ENCODE measurements around the gene SPAST.
"Not testable (repeated sequence)": the region's sequence is repeated elsewhere in the genome, so short reads cannot be mapped to it uniquely, and the experiment has no call there.

SPAST gene

DNA sequence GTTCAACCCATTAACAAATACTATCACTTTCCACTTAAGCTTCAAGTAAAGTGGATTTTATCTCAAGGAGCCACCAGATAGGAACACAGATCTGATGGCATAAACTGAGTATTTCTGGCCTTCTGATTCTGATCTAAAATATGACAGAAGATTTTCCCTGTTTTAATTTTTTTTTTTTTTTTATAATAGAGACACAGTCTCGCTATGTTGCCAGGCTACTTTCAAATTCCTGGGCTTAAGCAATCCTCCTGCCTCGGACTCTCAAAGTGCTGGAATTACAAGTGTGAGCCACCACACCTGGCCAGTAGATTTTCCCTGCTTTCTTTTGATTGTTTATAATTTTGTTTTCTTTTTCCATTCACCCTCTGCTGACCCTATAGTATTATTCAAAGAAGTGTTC lies 65.7 kb downstream of the SPAST start:
- DNase-seq: no peak

DNA sequence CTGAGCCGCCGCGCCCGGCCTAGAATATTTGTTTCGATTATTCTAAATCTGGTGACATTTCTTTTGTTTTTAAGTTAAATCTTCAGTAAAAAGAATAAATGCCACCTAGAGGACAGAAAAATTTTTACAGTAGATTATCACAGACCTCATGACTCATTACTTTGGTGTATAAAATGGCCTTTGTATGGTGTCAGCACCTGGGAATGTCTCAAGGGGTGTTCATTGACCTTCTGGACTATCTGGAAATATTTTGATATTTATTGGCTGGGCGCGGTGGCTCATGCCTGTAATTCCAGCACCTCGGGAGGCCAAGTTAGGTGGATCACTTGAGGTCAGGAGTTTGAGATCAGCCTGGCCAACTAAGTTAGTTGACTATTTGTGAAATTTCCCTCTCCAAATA lies 72.1 kb downstream of the SPAST start:
- peak; percentile 12 for DNase-seq

DNA sequence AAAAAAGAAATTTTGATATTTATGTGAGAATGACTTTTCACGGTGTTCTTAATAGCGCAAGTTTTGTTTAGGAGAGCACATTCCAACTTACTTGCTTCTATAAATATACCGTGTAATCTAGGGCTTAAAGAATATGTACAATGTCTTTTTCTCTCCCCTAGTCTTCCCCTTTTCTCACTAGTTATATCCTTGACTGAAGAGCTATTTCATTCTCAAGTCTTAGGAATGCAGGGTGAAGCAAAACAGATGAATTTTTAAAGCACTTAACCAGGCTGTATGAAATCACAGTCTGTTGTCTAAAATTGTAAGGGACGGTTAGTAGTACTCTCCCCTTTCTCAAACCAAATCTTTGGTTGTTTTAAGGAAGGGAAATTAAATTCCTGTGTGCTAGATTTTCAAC lies 72.7 kb downstream of the SPAST start:
- DNase-seq: no peak

DNA sequence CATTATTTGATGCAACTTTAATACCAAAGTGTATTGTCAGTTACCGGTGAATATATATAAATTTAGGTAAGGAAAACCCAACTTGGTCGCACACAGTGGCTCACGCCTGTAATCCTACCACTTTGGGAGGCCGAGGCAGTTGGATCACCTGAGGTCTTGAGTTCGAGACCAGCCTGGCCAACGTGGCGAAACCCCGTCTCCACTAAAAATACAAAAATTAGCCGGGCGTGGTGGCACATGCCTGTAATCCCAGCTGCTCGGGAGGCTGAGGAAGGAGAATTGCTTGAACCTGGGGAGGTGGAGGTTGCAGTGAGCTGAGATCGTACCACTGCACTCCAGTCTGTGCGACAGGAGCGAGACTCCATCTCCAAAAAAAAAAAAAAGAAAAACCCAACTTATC lies 88.2 kb downstream of the SPAST start:
- not testable (repeated sequence) for DNase-seq

DNA sequence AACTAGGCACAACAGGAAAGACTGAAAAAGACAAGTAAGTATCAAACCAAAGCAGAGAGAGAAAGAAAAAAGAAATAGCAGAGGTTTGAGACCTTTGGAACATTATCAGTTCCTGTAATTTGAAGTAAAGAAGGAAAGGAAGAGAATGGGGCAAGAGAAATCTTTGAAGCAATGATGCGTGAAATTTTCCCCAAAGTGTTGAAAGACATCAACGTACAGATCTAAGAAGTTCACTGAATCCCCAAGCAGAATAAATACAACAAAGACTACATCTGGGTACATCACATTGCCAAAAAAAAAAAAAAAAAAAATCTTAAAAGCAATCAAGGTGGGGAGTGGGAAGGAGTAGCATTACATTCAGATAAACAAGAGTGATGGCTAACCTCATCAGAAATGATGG lies 96.3 kb downstream of the SPAST start:
- no peak for DNase-seq

DNA sequence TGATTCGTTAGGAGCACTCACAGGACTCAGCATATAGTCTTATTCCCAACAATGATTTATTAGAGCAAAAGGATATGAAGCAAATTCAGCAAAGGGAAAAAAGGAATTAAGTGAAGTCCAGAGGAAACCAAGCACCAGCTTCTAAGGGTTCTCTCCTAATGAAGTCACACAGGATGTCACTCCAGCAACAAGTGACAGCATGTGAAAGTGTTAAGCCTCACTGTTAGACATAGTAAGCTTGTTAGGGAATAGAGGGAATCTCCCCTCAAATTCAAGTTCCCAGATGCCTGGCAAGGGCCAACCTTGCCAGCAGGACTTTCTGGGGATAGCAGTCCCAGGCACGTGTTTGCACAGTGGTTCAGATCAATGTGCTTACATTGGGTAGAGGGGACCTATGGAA lies 97.9 kb downstream of the SPAST start:
- no peak for DNase-seq

DNA sequence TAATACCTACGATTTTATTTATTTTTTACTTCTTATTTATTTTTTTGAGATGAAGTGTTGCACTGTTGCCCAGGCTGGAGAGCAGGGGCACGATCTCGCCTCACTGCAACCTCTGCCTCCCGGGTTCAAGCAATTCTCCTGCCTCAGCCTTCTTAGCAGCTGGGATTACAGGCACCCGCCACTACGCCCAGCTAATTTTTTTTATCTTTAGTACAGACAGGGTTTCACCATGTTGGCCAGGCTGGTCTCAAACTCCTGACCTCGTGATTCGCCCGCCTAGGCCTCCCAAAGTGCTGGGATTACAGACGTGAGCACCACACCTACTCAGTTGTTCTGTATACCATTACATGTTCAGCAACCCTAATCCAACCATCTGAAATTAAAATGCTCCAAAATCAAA lies 100.9 kb downstream of the SPAST start:
- not testable (repeated sequence) for DNase-seq

DNA sequence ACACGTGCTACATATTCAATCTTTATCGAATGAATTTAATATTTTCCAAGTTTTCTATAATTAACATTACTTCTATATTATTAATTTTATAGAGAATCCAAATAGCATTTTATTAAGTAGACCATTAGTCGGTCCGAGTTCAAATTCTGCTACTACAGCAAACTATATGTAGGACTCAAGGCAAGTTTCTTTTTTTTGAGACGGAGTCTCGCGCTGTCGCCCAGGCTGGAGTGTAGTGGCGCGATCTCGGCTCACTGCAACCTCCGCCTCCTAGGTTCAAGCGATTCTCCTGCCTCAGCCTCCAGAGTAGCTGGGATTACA lies 101.6 kb downstream of the SPAST start:
- DNase-seq: not testable (repeated sequence)

DNA sequence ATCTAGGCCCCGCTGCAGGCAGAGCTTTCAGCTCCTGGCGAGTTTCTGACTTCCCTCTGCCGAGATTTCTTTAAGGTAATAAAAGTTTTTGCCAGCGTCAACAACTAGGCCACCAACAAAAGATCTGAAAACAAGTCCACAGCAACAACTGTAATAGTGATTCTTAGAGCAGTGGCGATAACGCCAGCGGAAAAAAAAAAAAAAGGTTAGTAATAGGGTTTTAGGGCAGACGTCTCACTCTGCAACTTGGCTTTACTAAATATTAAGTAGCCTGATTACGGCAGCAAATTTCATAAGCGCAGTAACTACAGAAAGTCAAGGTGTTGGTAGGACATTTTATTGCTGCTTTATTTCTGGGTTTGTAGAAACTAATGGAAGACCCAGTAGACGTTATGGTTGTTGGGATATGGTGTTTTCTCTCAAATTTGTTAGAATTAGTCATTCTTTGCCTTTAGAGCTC lies 102.8 kb downstream of the SPAST start:
- DNase-seq: no peak

DNA sequence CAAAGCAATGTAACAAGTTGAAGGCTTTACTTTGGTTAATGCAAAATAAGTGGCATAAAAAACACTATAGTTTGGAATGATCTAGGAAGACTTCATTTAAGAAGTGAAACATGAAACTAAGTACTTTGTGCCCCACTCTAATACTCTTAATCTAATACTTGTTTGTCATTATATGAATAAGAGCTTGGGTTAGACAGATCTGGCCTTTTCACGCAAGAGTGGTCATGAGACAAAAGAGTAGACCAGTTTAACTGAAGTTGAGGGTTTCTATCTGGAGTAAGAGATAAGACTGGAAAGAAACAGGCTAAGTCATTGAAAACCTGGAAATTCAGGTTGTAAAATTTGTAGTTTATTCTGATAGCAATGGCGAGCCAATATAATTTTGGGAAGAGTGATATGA lies 105.2 kb downstream of the SPAST start:
- DNase-seq: no peak

DNA sequence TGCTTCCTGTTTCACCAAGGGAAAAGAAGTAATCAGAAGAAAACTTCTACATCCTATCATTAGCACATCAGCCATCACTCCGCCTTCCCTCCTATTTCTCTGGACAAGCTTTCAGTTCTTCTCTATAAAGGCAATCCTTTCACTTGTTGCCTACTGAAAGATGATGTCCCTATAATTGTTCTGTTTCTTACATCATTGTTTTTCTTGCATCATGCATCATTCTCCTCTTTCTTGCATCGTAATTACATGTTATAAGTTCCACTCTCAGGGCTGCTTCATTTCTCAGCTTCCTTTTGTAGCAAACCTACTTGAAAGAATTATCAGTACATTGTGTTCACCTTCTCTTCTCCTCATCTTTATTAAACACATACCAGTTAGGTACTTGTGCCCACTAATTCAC lies 109.5 kb downstream of the SPAST start:
- no peak for DNase-seq

DNA sequence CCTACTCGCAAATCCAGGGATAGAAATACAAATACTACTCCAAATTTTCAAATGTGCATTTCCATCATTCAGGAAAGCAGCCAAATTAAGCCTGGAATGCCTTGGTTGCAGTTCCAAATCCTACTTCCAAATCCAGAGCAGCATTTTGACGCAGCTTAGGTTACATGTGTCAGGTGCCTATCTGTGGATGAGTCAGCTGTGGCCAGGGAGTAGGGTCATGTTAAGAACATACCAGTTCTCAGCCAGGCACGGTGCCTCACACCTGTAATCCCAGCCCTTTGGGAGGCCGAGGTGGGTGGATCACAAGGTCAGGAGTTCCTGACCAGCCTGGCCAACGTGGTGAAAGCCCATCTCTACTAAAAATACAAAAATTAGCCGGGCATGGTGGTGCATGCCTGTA lies 119.3 kb downstream of the SPAST start:
- DNase-seq: no peak

DNA sequence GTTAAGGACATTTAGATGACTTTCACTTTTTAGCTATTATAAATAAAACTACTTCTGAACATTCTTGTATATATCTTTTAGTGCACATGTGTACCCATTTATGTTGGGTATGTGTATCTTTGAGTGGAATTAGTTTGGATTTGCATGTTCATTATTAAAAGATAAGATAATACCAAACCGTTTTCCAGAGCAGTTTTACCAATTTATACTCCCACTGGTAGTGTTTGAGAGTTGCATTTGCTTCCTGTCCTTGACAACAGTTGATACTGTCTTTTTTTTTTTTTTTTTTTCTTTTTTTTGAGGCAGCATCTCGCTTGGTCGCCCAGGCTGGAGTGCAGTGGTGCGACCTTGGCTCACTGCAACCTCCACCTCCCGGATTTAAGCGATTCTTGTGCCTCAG lies 125.7 kb downstream of the SPAST start:
- DNase-seq: no peak

DNA sequence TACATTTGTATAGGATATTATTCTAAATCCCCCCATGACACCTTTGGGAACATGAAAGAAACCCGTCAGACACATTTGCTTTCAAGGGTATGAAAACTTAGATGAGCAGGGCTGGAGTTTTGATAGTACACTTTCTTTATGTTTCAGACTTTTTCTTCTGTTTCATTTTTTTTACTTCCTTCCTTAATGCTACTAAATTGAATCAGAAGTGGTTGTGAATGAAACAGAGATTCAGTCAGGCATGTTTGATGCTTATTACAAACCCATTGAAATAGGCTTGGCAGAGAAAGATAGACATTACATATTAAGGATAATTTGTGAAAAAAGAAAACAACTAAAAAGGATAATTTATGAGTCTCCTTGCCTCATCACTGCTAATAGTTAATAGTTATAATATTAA lies 129.1 kb downstream of the SPAST start:
- no peak for DNase-seq

DNA sequence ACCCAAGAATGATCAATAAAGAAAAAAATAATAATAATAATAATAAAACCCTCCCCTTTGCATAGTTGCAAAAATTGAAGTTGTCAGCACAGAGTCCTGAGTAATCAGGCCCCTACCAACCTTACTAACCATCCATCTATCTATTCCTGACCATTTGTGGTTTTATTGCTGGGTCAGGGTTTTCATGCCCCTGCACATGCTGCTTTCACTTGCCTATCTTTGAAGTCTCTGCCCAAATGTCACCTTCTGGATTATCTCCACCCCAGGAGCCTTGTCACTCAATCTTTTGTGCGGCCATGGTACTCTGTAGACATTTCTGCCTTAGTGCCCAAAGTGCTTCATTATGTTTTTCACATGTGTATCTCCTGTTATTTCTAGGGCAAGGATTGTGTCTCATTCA lies 137.5 kb downstream of the SPAST start:
- DNase-seq: no peak

DNA sequence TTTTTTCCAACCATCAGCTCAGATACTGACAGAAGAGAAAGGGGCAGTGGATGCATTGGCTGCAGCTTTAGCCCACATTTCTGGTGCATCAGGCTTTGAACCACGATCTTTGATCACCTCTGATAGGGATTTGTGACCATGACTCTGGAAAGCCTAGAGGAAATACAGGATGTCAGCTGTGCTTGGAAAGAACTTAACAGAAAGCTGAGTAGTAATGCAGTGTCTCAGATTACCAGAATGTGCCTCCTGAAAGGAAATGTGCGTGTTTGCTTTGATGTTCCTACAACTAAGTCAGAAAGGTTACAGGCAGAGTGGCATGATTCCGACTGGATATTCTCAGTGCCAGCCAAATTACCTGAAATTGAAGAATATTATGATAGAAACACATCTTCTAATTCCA lies 140.1 kb downstream of the SPAST start:
- not testable (repeated sequence) for DNase-seq
